PC-3 (cell line): ENCODE measurements around the gene SPAG7. TPM values are rescaled to one million over a fixed set of nuclear protein-coding genes. Genes with fewer than 3 reads are reported as not detected.
"Not testable (repeated sequence)": the region's sequence is repeated elsewhere in the genome, so short reads cannot be mapped to it uniquely, and the experiment has no call there.

Experiments used
- ATAC-seq: fragments of 200-7000 bp; cut with Tn5 transposase; 2 replicates; pipeline ENCODE4 v1.9.1; 2020; ENCODE audit warnings: mild to moderate bottlenecking, moderate library complexity
- BruUV-seq: library from RNA; stranded (reverse); fragments of 400-500 nt; replicated peaks from 2 replicates; lab custom pipeline; 2021; lab: Mats Ljungman, UMichigan
- CTCF ChIA-PET: fragments of 300-600 bp; sonication (Branson Sonifier 250); formaldehyde crosslinking; loops from one replicate; lab custom pipeline; 2022; ENCODE audit warnings: antibody characterized with exemption; lab: Charles Lee
- POLR2A ChIA-PET: fragments of 300-600 bp; sonication (Branson Sonifier 250); formaldehyde crosslinking; loops from one replicate; lab custom pipeline; 2022; ENCODE audit warnings: antibody characterized with exemption; ENCODE audit not compliant: unreplicated experiment; lab: Charles Lee
- DNase-seq: peaks from one replicate; pipeline ENCODE4 v3.0.0-alpha.2; 2015
- H2AFZ ChIP-seq: fragments of 300-600 bp; sonication (generic); 2 replicates; pipeline ENCODE4 v1.6.0; 2016; ENCODE audit warnings: antibody characterized with exemption, low read length
- H3F3A ChIP-seq: fragments of 300-600 bp; sonication (generic); one replicate; pipeline ENCODE4 v1.6.0; 2017; ENCODE audit warnings: antibody characterized with exemption, low read length, control low read depth, mild to moderate bottlenecking; ENCODE audit not compliant: unreplicated experiment
- H3K27ac ChIP-seq: fragments of 300-600 bp; sonication (generic); 2 replicates; pipeline ENCODE4 v1.5.1; 2016; ENCODE audit warnings: mild to moderate bottlenecking, low read length
- H3K27me3 ChIP-seq: fragments of 300-600 bp; sonication (generic); 2 replicates; pipeline ENCODE4 v1.6.1; 2016; ENCODE audit warnings: low read length, mixed read lengths
- H3K36me3 ChIP-seq: fragments of 300-600 bp; sonication (generic); 2 replicates; pipeline ENCODE4 v1.6.1; 2016; ENCODE audit warnings: low read depth, mixed run types, low read length, mixed read lengths
- H3K4me1 ChIP-seq: fragments of 300-600 bp; sonication (generic); 2 replicates; pipeline ENCODE4 v1.5.1; 2016; ENCODE audit warnings: low read length; ENCODE audit not compliant: insufficient read depth
- H3K4me2 ChIP-seq: fragments of 300-600 bp; sonication (generic); 2 replicates; pipeline ENCODE4 v1.6.0; 2016; ENCODE audit warnings: low read length
- H3K4me3 ChIP-seq: fragments of 300-600 bp; sonication (generic); 2 replicates; pipeline ENCODE4 v1.5.1; 2016; ENCODE audit warnings: mild to moderate bottlenecking, low read length, mixed read lengths
- H3K79me2 ChIP-seq: fragments of 300-600 bp; sonication (generic); 2 replicates; pipeline ENCODE4 v1.6.1; 2017; ENCODE audit warnings: low read length, mixed read lengths
- H3K9ac ChIP-seq: fragments of 300-600 bp; sonication (generic); 2 replicates; pipeline ENCODE4 v1.6.0; 2016; ENCODE audit warnings: mild to moderate bottlenecking, low read length
- H3K9me2 ChIP-seq: fragments of 300-600 bp; sonication (generic); replicated peaks from 2 replicates; pipeline ENCODE4 v1.6.1; 2016; ENCODE audit warnings: mixed run types, low read length, mixed read lengths
- H3K9me3 ChIP-seq: fragments of 300-600 bp; sonication (generic); 2 replicates; pipeline ENCODE4 v1.6.1; 2016; ENCODE audit warnings: low read length, mixed read lengths
- H4K20me1 ChIP-seq: fragments of 300-600 bp; sonication (generic); 2 replicates; pipeline ENCODE4 v1.6.1; 2016; ENCODE audit warnings: low read length, mixed read lengths
- EZH2 ChIP-seq: fragments of 300-600 bp; sonication (generic); IDR thresholded peaks from one replicate; pipeline ENCODE4 v1.6.1; 2017; ENCODE audit warnings: antibody characterized with exemption, mild to moderate bottlenecking, low read length; ENCODE audit not compliant: unreplicated experiment
- EZH2phosphoT487 ChIP-seq: fragments of 300-600 bp; sonication (generic); IDR thresholded peaks from 2 replicates; pipeline ENCODE4 v1.6.1; 2018; ENCODE audit warnings: mild to moderate bottlenecking, antibody characterized with exemption, low read length, borderline replicate concordance
- intact Hi-C: fragments of 100-400 bp; cut with micrococcal nuclease; formaldehyde crosslinking; loops from 2 replicates; pipeline ENCODE4 v1.9.0; 2023
- total RNA-seq: library from RNA; depleted of rRNA; stranded (reverse); fragments of >200 nt; gene quantifications from 2 replicates; pipeline ENCODE4 v1.2.3, GENCODE V29; 2014
- TF ChIP-seq, protein P1 (sequence below): fragments of 300-600 bp; sonication (generic); conservative IDR thresholded peaks from 2 replicates; pipeline ENCODE4 v1.5.1; 2017; ENCODE audit warnings: antibody characterized with exemption, low read depth, mild to moderate bottlenecking, low read length

Gene SPAG7
- total RNA-seq, 1 experiment from 2014 or later: 44.1 TPM

DNA sequence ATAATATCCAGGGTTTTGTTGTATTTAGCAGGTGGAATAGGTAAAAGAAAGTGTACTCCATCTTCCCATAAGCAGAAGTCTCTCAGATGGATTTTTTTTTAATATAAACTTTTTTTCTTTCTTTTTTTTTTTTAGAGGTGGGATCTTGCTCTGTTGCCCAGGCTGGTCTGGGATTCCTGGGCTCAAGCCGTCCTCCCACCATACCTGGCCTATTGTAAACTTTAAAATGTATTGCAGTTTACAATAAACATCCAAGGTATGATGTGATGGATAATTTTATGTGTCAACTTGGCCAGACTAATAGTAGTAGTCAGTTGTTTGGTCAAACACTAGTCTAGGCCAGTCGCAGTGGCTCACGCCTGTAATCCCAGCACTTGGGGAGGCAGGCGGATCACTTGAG is 46.3 kb downstream of the SPAG7 start:
- H2AFZ ChIP-seq: no peak overlapping the region
- DNase-seq: no peak
- BruUV-seq: no TSS peak
- no peak overlapping the region for H3K27ac ChIP-seq
- H3K9me3 ChIP-seq: no peaks in the 10 kb centered on the region
- H3K9ac ChIP-seq: no peak overlapping the region
- H3K79me2 ChIP-seq: no peaks in the 10 kb centered on the region
- H3K27me3 ChIP-seq: no peaks in the 10 kb centered on the region
- H3K9me2 ChIP-seq: no peaks in the 10 kb centered on the region
- no peaks in the 10 kb centered on the region for H3K4me1 ChIP-seq
- H3K4me3 ChIP-seq: no peak overlapping the region
- H3F3A ChIP-seq: no peaks in the 10 kb centered on the region
- intact Hi-C loops: no loop called here
- no peak overlapping the region for H3K4me2 ChIP-seq
- POLR2A ChIA-PET: no interaction called here
- TF ChIP-seq EZH2: no peak
- TF ChIP-seq EZH2phosphoT487: no peak
- TF ChIP-seq, protein P1, sequence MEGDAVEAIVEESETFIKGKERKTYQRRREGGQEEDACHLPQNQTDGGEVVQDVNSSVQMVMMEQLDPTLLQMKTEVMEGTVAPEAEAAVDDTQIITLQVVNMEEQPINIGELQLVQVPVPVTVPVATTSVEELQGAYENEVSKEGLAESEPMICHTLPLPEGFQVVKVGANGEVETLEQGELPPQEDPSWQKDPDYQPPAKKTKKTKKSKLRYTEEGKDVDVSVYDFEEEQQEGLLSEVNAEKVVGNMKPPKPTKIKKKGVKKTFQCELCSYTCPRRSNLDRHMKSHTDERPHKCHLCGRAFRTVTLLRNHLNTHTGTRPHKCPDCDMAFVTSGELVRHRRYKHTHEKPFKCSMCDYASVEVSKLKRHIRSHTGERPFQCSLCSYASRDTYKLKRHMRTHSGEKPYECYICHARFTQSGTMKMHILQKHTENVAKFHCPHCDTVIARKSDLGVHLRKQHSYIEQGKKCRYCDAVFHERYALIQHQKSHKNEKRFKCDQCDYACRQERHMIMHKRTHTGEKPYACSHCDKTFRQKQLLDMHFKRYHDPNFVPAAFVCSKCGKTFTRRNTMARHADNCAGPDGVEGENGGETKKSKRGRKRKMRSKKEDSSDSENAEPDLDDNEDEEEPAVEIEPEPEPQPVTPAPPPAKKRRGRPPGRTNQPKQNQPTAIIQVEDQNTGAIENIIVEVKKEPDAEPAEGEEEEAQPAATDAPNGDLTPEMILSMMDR: no peak
- no peaks in the 10 kb centered on the region for H3K36me3 ChIP-seq
- no peak for ATAC-seq
- no peaks in the 10 kb centered on the region for H4K20me1 ChIP-seq
- CTCF ChIA-PET: no interaction called here

DNA sequence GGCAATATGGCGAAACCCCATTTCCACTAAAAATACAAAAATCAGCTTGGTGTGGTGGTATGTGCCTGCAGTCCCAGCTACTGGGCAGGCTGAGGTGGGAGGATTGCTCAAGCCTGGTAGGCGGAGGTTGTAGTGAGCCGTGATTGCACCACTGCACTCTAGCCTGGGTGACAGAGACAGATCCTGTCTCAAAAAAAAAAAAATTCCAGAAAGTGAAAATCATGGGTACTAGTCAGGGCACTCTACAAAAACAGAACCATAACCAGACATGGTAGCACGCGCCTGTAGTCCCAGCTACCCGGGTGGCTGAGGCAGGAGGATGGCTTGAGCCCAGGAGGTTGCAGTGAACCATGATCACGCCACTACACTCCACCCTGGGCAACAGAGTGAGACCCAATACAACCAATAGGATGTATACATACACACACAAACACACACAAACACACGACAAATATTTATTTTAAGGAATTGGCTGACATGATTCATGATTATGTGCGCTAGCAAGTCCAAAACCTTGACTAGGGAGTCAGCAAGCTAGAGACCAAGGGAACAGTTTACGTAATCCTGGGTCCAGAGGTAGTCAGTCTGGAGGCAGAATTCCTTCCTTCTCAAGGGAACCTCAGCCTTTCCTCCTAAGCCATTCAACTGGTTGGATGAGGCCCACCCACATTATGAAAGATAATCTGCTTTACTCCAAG is 47.1 kb downstream of the SPAG7 start:
- no peak for TF ChIP-seq EZH2
- TF ChIP-seq, protein P1: no peak
- TF ChIP-seq EZH2phosphoT487: no peak
- no peaks in the 10 kb centered on the region for H3K9me2 ChIP-seq
- no peaks in the 10 kb centered on the region for H3K36me3 ChIP-seq
- H3F3A ChIP-seq: no peaks in the 10 kb centered on the region
- H3K27ac ChIP-seq: no peak overlapping the region
- H3K27me3 ChIP-seq: no peaks in the 10 kb centered on the region
- H2AFZ ChIP-seq: no peak overlapping the region
- no peaks in the 10 kb centered on the region for H3K4me1 ChIP-seq
- no peaks in the 10 kb centered on the region for H3K9me3 ChIP-seq
- H3K9ac ChIP-seq: no peak overlapping the region
- intact Hi-C loops: no loop called here
- no peak overlapping the region for H3K4me3 ChIP-seq
- no TSS peak for BruUV-seq
- no peaks in the 10 kb centered on the region for H3K79me2 ChIP-seq
- no peak for DNase-seq
- no peak for ATAC-seq
- ChIA-PET POLR2A (no interaction called here), CTCF (no interaction called here)
- H4K20me1 ChIP-seq: no peaks in the 10 kb centered on the region
- H3K4me2 ChIP-seq: no peak overlapping the region

DNA sequence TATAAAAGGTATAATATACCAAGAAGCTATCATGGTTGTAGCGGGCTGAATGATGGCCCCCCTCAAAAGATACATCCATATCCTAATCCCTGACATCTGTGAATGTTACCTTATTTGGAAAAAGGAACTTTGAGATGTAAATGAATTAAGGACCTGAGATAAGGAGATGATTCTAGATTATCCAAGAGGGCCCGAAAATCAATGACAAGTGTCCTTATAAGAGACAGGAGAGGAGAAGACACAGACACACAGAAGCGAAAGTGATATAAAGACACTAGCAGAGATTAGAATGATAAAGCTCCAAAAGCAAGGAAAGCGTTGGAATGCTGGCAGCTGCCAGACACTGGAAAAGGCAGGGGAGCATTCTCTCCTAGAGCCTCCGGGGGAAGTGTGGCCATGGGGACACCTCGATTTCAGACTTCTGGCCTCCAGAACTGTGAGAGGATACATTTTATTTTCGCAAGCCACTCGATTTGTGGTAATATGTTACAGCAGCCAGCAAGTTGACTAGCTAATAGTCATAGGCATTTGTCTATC is 48.0 kb downstream of the SPAG7 start:
- Histone ChIP-seq H4K20me1 (no peaks in the 10 kb centered on the region), H3K79me2 (no peaks in the 10 kb centered on the region), H3K9ac (no peak overlapping the region), H3K4me1 (no peaks in the 10 kb centered on the region), H3K4me3 (no peak overlapping the region), H3K36me3 (no peaks in the 10 kb centered on the region), H3F3A (no peaks in the 10 kb centered on the region), H3K9me2 (no peaks in the 10 kb centered on the region), H2AFZ (no peak overlapping the region), H3K4me2 (no peak overlapping the region), H3K9me3 (no peaks in the 10 kb centered on the region), H3K27ac (no peak overlapping the region), H3K27me3 (no peaks in the 10 kb centered on the region)
- CTCF ChIA-PET: no interaction called here
- intact Hi-C loops: no loop called here
- ATAC-seq: no peak
- DNase-seq: no peak
- BruUV-seq: no TSS peak
- TF ChIP-seq EZH2phosphoT487 (no peak), EZH2 (no peak)
- TF ChIP-seq, protein P1: no peak
- POLR2A ChIA-PET: no interaction called here

DNA sequence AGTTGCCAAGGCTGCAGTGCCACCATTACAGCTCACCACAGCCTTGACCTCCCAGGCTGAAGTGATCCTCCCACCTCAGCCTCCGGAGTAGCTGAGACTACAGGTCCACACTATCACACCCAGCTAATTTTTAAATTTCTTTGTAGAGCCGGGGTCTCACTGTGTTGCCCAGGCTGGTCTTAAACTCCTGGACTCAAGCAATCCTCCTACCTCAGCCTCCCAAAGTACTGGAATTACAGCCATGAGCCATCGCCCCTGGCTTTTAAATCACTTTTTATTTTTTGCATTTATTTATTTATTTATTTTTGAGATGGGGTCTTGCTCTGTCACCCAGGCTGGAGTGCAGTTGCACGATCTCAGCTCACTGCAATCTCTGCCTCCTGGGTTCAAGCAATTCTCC is 53.1 kb downstream of the SPAG7 start:
- H3K4me2 ChIP-seq, CTCF ChIA-PET, POLR2A ChIA-PET: not testable (repeated sequence)

More for the DNA sequence above, 53.1 kb downstream of the SPAG7 start:
- H3K4me1 ChIP-seq, H3K79me2 ChIP-seq, H3F3A ChIP-seq, ATAC-seq, BruUV-seq, H4K20me1 ChIP-seq, H3K9me3 ChIP-seq, H3K27me3 ChIP-seq, H2AFZ ChIP-seq, H3K9me2 ChIP-seq, H3K36me3 ChIP-seq, H3K9ac ChIP-seq, intact Hi-C loops, H3K27ac ChIP-seq, H3K4me3 ChIP-seq, DNase-seq: not testable (repeated sequence)
